Measurements from ENCODE around the gene ATP8B4.

Gene ATP8B4

DNA sequence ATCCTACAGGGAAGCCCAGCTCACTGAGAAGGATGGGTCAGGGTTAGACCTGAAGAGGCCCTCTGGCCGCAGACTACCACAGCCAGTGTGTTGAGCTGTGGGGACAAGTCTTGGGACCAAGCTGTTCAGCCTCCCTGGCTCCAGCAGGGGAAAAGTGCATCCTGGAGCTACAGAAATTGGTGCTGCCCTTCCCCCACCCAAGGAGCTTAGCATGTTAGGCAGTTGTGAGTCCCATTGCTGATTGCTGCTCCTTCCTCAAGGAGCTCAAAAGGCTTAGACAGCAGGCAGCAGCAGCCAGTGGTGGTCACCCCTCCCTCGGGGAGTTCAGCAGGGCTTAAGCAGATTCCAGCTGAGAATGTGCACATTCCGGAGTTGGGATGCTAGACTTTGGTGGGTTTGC lies 165.6 kb downstream of the ATP8B4 start:
- no peak for DNase-seq (ENCODE audit: low spot score)

DNA sequence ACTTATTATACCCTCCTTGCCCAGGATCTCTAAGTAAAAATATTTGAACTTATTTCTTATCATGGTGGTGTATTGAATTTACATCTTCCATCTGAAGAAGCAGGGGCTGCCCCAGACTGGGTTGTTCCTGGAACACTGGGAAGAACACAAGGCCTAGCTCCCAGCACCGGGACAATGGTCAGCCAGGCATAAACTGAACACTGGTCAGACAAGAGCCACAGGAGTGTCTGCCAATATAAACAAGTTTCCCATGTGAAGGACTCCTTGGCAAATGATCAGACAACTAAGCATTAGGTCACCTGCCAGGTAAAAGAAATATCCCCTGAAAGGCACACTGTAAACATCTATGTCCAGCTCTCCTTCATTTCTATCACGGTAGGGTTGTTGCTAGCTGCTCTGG lies 172.4 kb downstream of the ATP8B4 start:
- DNase-seq (ENCODE audit: low spot score) = no peak

DNA sequence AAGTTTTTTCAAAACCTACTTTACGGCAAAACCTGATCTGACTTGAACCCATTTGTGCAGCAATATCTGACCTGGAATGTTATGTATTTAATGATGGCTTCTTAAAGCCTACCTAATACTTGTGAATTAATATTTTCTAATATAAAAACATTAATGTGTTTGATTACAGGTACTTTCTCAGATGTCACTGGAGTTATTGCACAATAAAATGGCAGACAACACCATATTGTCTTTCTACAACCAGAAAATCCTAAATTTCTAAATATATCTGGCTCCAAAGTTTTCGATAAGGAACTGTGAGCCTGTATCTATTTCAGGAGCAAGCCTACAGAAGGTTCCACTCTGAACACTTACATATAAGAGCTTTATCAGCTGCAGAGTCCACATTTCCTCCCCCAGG lies 184.5 kb downstream of the ATP8B4 start:
- no peak for DNase-seq (ENCODE audit: low spot score)

DNA sequence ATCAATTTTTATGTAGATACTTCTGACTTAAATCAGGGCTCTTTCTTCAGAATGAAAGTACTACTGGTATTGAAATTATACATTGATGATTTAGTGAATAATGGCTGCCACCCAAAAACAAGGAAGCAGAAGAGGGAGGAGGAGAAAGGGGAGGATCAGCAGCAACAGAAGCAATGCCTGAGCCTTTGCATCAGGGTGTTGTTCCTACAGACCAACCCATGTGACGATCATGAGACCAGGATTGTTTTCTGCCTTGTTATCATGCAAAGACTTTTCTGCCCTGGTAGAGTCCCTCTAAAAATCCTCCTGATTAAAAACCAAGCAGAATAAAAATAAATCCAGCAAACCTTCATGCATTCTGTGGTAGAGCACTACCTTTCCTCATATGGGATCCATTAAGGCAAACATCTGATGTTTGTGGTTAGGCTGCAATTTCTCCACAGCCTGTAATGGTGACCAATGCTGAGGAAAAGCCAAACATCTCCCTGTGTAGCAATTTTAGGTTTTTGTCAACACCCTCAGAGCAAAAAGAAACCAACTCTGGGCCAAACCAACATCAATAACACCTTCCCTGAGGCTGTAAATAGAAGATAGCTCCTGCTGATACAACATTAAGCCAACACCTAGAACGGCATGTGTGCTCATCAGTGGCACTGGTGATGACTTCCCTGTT lies 191.7 kb downstream of the ATP8B4 start:
- DNase-seq (ENCODE audit: low spot score) = peak; percentile 76

DNA sequence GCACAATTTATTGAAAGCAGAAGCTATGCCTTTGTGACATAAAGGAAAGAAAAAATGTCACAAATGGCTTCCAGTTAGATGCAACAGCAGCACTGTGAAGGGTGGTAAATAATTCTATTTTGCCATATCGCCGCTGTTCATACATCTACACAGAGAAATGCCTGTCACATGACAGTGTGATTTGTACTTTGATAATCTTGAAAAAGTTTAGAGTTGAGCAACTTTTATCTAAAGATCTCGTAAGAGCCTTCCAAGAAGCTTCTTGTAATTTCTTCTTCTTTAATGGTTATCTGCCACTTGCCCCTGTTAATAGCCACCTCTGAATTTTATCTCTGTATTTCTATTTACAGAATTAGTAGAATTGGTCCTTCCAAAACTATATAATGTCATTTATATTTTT lies 192.3 kb downstream of the ATP8B4 start:
- DNase-seq (ENCODE audit: low spot score) = no peak

DNA sequence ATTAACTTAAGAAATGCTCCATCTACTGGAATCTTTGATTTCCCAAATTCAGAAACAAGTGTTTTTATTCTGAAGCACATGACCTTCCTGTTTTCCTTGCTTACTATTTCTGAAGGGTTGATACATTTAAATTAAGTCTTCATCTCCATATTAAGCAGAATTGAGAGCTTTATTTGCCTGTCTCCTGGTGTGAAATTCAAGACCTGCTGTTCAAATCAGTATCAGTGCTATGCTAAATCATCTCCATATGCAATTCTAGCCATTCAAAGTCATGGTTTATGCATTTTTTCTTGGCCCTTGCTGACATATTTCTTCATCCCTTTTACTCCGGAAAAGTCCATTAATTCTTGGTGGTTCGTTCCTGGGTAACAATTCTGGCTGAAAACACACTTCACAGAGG lies 195.4 kb downstream of the ATP8B4 start:
- DNase-seq (ENCODE audit: low spot score) = no peak

DNA sequence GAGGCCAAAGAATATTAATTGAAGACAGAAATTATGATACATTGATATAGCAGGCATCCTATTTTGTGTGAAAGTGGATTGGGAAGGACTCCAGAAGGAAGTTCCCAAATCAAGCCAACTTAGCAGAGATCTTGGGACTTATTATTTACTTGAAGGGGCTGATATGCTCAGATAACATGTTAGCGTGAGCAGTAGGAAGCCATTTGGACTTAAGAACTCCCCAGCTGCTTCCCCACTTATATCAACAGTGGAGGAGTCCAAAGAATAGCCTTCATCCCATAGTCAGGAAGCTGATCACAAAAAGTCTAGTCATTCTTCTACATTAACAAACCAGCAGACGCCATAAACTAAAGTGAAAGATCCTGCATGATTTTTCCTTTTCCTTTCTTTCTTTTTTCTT lies 200.0 kb downstream of the ATP8B4 start:
- DNase-seq (ENCODE audit: low spot score) = no peak

DNA sequence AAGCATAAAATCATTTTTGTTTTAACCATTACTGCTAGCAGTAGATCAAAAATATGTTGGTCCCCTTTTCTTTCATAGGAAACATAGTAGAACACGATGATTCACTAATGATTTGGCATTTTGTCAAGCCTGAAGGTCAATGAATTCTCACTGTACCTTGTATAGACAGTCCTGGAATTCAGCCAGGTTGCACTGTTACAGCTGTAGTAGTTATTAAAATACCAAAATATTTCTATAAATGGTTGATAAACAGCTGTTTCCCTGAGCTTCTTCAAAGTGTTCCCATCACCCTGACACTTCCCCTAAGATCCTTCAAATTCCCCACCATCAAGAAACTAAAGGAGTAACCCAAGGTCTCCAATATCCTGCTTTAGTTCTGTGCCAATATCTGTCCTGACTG lies 200.9 kb downstream of the ATP8B4 start:
- DNase-seq (ENCODE audit: low spot score) = no peak

DNA sequence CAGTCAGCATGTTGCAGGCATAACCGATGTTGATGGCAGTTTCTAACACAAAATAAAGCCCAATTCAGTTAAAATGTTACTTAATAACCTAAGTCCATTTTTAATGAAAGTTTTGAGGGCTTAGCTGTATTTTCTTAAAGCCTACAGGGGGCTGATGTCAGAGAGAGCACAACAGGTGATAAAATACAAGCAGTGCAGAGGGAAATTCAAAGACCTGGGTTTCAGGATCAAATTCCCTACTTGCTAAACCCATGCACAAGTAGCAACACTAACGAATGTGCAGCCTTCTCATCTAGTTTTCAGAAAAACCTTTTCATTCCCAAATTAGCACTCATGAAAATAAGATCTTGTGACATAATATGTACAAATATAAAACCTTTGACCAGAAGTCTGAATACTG lies 202.0 kb downstream of the ATP8B4 start:
- DNase-seq (ENCODE audit: low spot score) = no peak

DNA sequence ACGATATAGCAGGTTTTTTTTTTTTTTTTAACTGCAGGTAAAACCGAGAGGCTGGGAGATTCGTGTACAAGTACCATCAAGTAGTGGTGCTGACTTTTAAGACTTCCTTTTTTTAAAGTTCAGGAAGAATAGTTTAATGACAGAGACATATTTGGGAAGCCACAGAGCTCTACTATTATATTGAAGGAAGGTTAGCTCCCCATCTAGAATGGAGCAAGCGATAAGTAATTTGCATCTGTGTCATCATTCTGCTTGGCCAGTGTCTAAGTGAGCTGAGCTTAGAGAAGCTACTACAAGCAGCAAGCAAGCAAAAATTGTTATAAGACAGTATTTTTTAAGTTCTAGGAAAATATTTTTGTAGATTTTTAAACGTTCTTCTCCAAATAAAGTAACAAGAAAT lies 203.2 kb downstream of the ATP8B4 start:
- no peak for DNase-seq (ENCODE audit: low spot score)

DNA sequence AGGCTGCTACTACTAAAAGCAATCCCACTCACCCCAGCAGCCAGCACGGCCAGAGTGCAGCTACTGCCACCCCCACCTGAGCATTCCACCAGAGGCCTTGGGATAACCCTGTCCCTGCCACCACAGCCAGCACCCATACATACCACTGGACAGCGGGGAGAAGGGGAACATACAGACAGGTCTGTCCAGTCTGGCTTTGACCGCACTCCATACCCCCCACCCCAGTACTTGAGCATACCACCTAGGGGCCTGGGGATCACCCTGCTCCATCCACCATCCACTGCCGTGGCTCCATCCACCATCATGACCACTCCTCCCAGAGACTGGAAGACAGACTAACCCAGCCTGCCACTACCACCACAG lies 210.1 kb downstream of the ATP8B4 start:
- DNase-seq (ENCODE audit: low spot score) = no peak

DNA sequence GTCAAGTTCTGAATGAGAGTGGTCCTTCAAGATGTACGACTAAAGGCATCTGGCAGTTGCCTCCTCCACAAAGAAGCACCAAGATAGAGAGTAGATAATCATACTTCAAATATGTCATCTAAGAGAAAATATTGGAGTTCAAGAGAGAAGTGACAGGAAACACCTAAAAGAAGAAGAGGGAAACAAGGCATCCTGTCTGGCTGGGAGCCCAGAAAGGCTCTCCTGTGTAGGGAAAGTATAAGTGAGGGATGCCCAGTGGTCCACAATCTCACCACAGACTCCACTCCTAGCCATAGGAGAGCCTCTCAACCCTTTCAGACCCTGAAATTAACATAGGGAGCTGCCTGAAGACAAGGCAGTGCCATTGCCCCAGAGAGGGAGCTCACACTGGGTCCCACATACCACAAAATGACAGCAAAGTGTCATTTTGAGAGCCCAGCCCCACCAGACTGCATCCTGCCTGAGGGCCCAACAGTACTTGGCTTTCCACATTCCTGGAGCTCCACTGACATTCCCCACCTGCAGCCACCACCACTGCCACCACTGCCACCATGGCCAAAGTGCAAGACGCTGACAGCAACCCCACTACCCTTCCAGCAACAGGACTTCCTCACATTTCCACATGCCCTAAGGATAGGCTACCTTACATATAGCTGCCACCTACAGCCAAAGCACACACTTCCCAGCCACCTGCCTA lies 210.6 kb downstream of the ATP8B4 start:
- DNase-seq (ENCODE audit: low spot score) = no peak

DNA sequence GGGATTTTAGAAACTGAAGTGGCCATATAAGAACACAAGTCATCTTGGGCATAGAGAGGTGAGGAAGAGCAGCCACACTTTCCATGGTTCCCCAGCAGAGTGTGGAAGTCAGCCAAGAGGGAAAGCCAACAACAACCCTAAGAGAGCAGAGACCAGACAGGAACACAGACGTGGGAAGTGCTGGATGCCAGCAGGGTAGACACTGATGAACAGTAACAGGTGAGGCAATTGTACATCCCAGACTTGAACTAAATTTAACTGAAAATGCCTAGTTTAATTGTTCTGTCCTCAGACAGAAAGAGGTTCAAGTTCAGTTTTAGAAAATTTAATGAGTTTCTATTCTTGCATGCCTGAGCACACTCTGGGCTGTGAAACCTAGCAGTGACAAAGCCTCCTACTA lies 212.1 kb downstream of the ATP8B4 start:
- DNase-seq (ENCODE audit: low spot score) = no peak

DNA sequence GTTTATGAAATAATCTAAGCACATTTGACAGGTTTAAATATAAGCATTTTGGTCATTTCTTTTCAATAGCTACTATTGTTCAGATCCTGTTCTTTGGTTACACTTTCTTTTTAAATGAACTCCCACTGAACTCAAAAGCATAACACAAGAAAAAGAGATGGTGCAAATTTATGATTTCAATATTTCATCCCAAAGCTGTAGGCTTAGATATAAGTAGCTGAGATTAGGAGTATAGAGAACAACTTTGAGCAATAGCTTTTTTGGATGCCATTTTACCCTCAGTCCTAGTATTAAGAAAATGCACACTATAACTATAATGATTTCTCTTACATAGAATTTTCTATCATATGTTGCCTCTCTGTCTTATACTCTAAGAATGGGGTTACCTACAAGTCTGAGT lies 213.8 kb downstream of the ATP8B4 start:
- DNase-seq (ENCODE audit: low spot score) = no peak

DNA sequence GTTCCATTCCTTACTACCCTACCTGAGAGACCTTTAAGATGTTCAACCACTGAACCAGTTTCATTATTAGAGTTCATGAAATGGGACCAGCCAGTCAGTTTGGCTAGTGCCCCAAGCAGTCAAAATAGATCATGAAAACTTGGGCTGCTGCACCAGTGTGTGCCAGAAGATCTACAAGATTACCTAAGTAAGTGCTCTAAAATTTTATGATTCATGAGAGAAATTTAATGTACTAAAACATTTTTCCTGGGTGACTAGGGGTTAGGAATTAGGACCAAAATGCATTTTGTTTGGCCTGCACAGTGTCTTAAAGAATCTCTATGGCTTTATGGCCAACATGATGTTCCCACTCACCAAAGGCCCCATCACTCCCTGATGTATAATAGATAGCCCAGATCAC lies 214.7 kb downstream of the ATP8B4 start:
- DNase-seq (ENCODE audit: low spot score) = no peak

DNA sequence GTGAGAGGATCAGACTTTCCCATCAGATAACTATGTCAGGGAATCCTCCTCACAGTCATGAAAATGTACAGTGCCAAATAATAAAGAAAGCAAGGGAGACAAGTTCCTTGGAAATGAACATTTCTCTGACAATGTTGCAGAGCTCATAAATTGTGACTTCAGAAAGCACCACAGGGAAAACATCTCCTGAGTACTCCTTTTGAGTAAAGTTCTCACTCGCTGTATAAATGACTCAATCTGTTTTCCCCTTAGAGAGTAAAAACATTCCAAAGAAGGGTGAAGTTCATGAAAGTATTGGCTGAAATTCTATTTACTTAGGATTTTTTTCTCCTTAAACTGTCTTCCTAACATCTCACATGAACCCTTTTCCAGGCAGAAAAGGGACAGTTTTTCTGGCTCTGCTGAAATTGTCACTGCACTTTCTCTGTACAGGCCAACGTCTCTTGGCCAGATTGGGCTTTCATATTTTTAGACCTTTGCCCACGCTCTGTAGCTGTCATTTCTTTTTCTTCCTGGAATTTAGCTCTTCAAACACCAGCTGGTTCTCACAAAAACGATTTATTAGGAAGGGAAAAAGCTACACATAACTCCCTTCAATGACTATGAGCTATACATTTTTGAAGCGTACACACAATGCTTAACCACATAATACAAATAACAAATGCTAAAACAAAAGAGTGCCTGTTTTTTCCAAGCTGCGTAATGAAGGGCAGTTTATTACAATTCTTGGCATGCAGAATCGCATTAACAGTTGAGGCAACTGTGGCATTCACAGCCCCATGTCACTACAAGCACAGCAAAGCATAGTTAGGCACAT lies 216.1 kb downstream of the ATP8B4 start:
- peak; percentile 45 for DNase-seq (ENCODE audit: low spot score)

DNA sequence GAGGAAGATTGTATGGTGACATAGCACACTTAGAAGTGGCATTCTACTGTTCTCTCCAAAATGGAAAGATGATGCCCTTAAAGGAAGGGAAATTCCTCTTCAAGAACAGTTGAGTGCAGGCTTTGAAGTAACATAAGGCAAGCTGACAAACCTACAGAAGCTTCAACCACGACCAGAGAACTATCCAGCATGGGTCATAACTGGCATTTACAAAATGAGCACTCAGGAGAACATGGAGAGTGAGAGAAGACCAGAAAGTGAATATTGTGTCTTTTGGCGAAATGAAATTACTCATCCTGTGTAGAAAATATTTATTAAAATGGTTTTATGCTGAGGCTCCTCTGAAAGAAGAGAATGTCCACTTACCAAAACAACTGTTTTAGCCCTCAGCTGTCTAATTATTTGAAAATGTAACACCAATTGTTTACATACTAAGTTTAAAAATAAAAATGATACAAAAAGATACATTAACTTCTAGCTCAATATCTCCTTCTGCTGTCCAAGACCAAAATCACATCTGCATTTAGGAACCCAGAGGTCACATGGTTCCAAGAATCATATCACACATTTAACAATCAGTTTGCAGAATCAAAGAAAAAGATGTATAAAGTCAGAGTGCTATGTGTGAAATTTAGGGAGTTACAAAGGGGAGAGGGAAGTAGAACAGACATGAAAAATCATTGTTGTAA lies 216.9 kb downstream of the ATP8B4 start:
- DNase-seq (ENCODE audit: low spot score) = peak; percentile 23

DNA sequence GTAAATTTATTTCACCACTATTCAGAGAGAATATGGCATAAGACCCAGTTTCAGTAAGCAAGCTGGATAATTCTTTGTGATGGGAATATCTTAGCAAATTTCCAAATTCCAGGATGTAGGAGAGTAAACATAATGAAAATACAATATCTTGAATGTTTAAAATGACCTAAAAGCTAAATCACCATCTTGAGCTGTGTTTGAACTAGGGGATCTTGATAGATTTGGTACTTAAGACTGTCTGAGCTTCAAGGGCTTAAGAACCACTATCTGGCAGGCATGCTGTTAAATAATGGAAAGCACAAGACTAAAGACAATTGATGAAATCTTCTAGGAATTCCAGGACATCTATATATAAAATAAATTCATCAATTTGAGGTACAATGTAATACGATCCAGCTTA lies 217.7 kb downstream of the ATP8B4 start:
- no peak for DNase-seq (ENCODE audit: low spot score)

DNA sequence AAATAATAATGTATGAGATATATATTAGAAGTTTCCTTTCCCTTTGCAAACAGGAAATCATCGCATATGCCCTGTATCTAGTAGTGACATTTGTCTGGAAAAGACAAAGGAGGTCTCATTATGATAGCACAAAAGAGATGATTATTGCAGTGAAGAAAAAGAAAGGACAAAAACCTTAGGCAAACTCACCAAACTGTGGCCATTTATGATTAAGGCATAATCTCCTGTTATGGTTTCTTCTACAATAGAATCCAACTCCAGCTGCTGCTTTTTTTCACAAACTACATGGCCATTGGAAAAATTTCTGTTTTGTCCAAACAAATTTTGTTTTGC lies 218.2 kb downstream of the ATP8B4 start:
- DNase-seq (ENCODE audit: low spot score) = no peak

DNA sequence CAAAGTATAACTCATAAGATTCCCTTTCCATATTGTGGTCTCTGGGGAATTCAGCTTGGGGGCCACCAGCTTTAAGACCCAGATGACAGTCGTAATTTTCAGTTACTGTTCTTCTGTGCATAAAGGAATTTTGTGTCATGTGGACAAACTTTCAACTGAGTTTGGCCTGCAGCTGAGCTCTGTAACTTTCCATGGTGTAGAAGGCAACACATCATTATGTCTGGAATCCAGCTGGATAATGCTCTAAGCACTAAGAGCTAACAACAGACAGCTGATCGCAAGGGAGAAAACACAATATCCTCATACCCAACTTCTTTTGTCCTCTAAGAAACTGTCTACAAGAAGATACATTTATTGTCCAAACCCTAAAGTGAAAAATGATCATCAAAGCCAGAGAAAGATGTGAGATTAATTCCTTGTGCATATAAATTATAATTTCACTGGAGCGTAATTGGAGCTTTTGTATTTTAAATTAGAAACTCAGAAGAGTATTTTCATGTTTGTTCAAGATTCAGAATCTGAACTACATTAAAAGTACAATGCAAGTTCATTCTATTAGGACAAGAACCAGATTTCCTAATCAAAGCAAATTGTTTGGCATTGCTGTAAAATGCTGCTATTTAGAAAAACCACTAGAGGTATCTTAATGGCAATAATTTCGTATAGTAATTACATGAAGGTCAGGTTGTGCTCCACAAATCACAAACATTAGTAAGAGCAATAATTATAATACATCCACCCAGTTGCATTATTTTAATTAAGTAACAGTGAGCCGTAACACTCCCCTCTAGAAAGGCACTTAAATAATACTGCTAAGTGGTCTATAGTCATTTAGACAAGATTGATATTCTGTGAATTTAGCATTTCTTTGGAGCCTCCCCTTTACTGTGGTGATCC lies 218.8 kb downstream of the ATP8B4 start:
- DNase-seq (ENCODE audit: low spot score) = peak; percentile 37

DNA sequence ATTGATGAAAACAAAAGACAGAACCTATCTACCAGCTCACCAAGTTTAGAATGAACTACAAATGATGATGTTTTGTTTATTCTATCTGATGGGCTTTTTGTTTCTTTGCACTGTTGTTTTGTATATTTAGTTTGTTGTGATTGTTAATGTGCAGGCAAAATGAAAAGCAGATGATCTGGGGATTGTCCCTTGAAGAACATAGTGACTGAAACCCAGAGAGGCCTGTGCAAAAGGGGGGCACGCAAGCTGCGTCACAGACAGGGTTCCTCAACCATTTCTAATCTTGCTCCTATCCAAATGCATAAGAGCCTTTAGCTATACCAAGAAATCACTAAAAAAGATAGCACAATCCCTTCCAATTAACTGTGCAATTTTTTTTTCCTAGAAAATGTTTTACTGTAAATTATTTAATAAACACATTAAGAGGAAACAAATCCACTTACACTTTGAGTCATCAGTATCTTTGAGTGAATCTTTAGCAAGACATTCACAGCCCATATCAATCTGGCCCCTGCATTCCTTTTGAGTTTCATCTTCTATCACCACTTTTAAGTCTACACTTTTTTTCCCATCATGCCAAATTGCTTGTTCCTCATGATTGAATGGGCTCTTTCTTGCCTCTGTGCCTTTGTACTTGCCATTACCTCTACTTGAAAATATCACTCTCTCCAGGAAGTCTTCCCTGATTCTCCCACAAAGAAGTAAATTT lies 220.3 kb downstream of the ATP8B4 start:
- no peak for DNase-seq (ENCODE audit: low spot score)

Data from AG20443 (cell line).